GM12801 (cell line): ENCODE measurements around the gene SELENOH.

ENCODE experiments used
- CTCF ChIP-seq: IDR thresholded peaks from one replicate; pipeline ENCODE4 v1.5.1; 2011; ENCODE audit warnings: control low read depth; ENCODE audit not compliant: insufficient read length; ENCODE audit errors: extremely low read depth

The SELENOH gene

DNA sequence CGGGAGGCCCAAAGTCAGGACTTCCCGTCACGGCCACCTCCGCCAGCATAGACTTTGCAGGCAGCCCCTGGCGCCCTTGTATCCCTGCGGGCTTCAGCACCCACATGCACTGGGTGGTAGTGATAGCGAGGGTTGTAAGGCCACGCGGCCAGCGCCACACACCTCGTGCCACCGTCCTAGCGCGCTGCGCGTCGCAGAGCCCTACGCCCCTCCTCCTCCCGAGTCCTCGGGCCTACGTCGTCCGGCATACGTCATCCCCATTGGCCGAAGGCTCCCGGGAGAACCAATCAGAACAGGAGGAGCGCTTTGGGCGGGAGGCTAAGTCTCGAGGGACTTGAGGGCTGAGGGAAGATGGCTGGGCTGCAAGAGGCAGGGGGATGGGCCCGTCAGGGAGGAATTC is 11.7 kb downstream of the SELENOH start:
- no peak for TF ChIP-seq CTCF

- no peak for TF ChIP-seq CTCF
Observed at GRCh38 chr11:57758174-57758573, 16.9 kb downstream of the SELENOH start.

- TF ChIP-seq CTCF: no peak
Observed at GRCh38 chr11:57761301-57762234, 20.3 kb downstream of the SELENOH start, which contains the start of gene CTNND1. CTNND1 (plus strand) TSS chr11:57761802; CDS start chr11:57791479, 29,677 bp downstream.

GRCh38 chr11:57762235-57762861 is 21.1 kb downstream of the SELENOH start:
- TF ChIP-seq CTCF: no peak

- TF ChIP-seq CTCF: no peak
Observed at GRCh38 chr11:57763568-57763967, 22.3 kb downstream of the SELENOH start.

GRCh38 chr11:57764021-57764420 is 22.7 kb downstream of the SELENOH start:
- no peak for TF ChIP-seq CTCF

DNA sequence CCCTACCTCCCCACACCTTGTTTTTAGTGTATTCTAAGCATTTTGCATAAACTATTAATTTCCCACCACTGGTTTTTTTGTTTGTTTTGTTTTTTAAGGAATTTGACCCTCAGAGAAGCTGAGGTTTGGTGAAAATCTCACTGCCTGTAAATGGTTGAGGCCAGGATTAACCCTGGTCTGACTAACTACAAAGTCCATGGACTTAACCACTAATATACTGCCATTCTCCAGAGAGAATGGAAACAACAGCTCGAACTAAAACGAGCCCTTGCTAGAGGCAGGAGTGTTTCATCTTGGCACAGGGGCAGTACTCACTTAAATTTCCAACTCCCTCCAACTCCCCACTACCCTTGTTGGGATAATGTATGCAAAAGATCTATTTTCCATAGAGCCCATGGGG is 23.3 kb downstream of the SELENOH start:
- no peak for TF ChIP-seq CTCF
